H1 (cell line): ENCODE data around the gene CORO2B.

Experiments
- EZH2 ChIP-seq: fragments of 200-600 bp; sonication (generic); IDR thresholded peaks from 2 replicates; pipeline ENCODE4 v1.7.1; 2012; ENCODE audit warnings: low read depth, mild to moderate bottlenecking, moderate library complexity, low read length, inconsistent platforms; ENCODE audit not compliant: severe bottlenecking
- GTF2F1 ChIP-seq: IDR thresholded peaks from 2 replicates; pipeline ENCODE4 v1.6.1; 2012; ENCODE audit warnings: low read depth, low read length, improper control_type of control experiment, borderline replicate concordance
- PHF8 ChIP-seq: fragments of 200-600 bp; sonication (generic); conservative IDR thresholded peaks from 2 replicates; pipeline ENCODE4 v1.7.1; 2012; ENCODE audit warnings: low read depth, mild to moderate bottlenecking, inconsistent platforms, low read length, moderate library complexity
- SIX5 ChIP-seq: IDR thresholded peaks from 2 replicates; pipeline ENCODE4 v1.6.1; 2011; ENCODE audit warnings: mild to moderate bottlenecking, low read depth, low read length
- SP1 ChIP-seq: IDR thresholded peaks from 2 replicates; pipeline ENCODE4 v1.6.1; 2011; ENCODE audit warnings: low read depth, low read length
- TF ChIP-seq, protein P1 (sequence below), 3 experiments: IDR thresholded peaks; 1 replicate in 2 of 3; 2 replicates in 1 of 3; pipeline versions ENCODE4 v1.5.1 to v1.6.1; 2011; ENCODE audit warnings: low read length in 3 of 3, mild to moderate bottlenecking in 3 of 3, inconsistent platforms in 2 of 3, low read depth in 1 of 3, moderate library complexity in 1 of 3; ENCODE audit not compliant: insufficient read depth in 1 of 3; ENCODE audit errors: control extremely low read depth in 1 of 3

- TF ChIP-seq EZH2 (no peak), PHF8 (no peak), SIX5 (no peak), GTF2F1 (no peak), SP1 (no peak)
- TF ChIP-seq, protein P1, sequence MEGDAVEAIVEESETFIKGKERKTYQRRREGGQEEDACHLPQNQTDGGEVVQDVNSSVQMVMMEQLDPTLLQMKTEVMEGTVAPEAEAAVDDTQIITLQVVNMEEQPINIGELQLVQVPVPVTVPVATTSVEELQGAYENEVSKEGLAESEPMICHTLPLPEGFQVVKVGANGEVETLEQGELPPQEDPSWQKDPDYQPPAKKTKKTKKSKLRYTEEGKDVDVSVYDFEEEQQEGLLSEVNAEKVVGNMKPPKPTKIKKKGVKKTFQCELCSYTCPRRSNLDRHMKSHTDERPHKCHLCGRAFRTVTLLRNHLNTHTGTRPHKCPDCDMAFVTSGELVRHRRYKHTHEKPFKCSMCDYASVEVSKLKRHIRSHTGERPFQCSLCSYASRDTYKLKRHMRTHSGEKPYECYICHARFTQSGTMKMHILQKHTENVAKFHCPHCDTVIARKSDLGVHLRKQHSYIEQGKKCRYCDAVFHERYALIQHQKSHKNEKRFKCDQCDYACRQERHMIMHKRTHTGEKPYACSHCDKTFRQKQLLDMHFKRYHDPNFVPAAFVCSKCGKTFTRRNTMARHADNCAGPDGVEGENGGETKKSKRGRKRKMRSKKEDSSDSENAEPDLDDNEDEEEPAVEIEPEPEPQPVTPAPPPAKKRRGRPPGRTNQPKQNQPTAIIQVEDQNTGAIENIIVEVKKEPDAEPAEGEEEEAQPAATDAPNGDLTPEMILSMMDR (IDR thresholded peaks at IDR 0.05; ENCODE audit: control extremely low read depth in 1 of 3, insufficient read depth in 1 of 3, low read depth in 1 of 3, low read length in 3 of 3), result no peak
Observed at GRCh38 chr15:68555679-68556037, 23.1 kb upstream of the CORO2B start.
